Activated CD4-positive, alpha-beta T cell treated with anti-CD3 and anti-CD28 coated beads for 36 hours (primary cell): ENCODE results near the gene ENO3. TPM values are rescaled to one million over a fixed set of nuclear protein-coding genes. Genes with fewer than 3 reads are reported as not detected.
"Not testable (repeated sequence)": the region's sequence is repeated elsewhere in the genome, so short reads cannot be mapped to it uniquely, and the experiment has no call there.

Experiments
- ATAC-seq: fragments of 200-7000 bp; cut with Tn5 transposase; one replicate; pipeline ENCODE4 v1.10.0; 2021; ENCODE audit warnings: mild to moderate bottlenecking, moderate library complexity
- CTCF ChIA-PET: fragments of 350-600 bp; sonication (Branson Sonifier 250); formaldehyde crosslinking; loops from one replicate; lab custom pipeline; 2021; ENCODE audit warnings: antibody characterized with exemption; lab: Charles Lee
- POLR2A ChIA-PET: fragments of 350-600 bp; sonication (Branson Sonifier 250); formaldehyde crosslinking; loops from one replicate; lab custom pipeline; 2021; ENCODE audit warnings: antibody characterized with exemption, inconsistent platforms; lab: Charles Lee
- DNase-seq: peaks from one replicate; pipeline ENCODE4 v3.0.0-alpha.2; 2020
- H3K27ac Mint-ChIP-seq: one replicate; pipeline ENCODE4 v1.8.0; 2021; ENCODE audit warnings: mixed read lengths
- H3K27me3 Mint-ChIP-seq: one replicate; pipeline ENCODE4 v1.8.0; 2021; ENCODE audit warnings: mixed read lengths
- H3K36me3 Mint-ChIP-seq: one replicate; pipeline ENCODE4 v1.8.0; 2021; ENCODE audit warnings: low read depth, mixed read lengths
- H3K4me1 Mint-ChIP-seq: one replicate; pipeline ENCODE4 v1.8.0; 2021; ENCODE audit warnings: mixed read lengths
- H3K4me3 Mint-ChIP-seq: one replicate; pipeline ENCODE4 v1.8.0; 2021; ENCODE audit warnings: mild to moderate bottlenecking, moderate library complexity, mixed read lengths
- H3K9me3 Mint-ChIP-seq: one replicate; pipeline ENCODE4 v1.8.0; 2021; ENCODE audit warnings: low read depth, mixed read lengths
- intact Hi-C, 2 experiments: fragments of 100-400 bp; cut with DNase I in 1 of 2; cut with micrococcal nuclease in 1 of 2; formaldehyde crosslinking; loops; one replicate each; pipeline versions ENCODE4 v1.14.2 to v1.15.1; 2022 to 2024; cut with DNase I, micrococcal nuclease
- total RNA-seq, 2 experiments: library from RNA; stranded (reverse); gene quantifications; one replicate each; pipeline ENCODE4 v1.2.3, GENCODE V29; 2021

Gene ENO3
- total RNA-seq = 10 to 100 TPM; 32.0 to 32.9 TPM

DNA sequence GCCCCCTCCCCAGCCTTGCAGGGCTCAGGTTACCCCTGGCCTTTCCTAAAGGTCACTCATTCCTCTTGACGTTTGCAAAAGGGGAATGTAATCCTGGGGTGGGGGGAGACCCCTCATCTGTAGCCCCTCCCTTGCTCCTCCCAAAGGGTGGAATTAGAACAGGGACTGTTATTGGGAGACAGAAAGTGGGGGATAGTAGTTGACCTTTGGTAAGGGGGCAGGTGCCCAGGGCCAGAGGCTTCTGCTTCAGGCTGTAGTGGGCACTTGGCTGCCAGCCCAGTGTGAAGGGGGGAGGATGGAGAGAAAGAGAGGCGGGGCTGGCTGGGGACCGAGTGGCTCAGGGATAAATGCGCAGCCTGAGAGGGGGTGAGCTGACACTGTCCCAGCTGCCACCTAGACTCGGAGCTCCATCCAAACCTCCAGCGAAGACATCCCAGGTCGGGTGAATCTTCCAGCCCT is at the start of gene ENO3:
Gene ENO3 (plus strand): TSS at position 374 of the 459 bp plus-strand sequence. CDS start 711 bp downstream, outside the sequence.
- no peaks in the 10 kb centered on the region for H3K9me3 Mint-ChIP-seq
- H3K27me3 Mint-ChIP-seq = no peaks in the 10 kb centered on the region
- ATAC-seq (no peak), DNase-seq (no peak)
- H3K27ac Mint-ChIP-seq = peak within 1 kb of the TSS; percentile 94
- H3K36me3 Mint-ChIP-seq = peaks cover 25% of the 10 kb centered on the region
- intact Hi-C loops = loop anchor here in 1 of 2 experiments (1.0 kb wide), 2 partner anchors 37 to 128 kb away; partner anchors contain the start of genes CAMTA2 and ZFP3
- ChIA-PET CTCF (interaction anchor here (0.7 to 1.5 kb wide), 3 partner anchors 17 to 42 kb away, joined by 3 to 4 read pairs (median 3); partner anchors contain the start of gene SPAG7), POLR2A (interaction anchor here (0.5 to 9.2 kb wide), 5 partner anchors 8 to 227 kb away, joined by 3 to 80 read pairs (median 4); partner anchors contain the start of genes RNF167, SLC25A11 and SPAG7)
- H3K4me1 Mint-ChIP-seq = peaks cover 16% of the 10 kb centered on the region
- peak within 1 kb of the TSS; percentile 99 for H3K4me3 Mint-ChIP-seq

- no peaks in the 10 kb centered on the region for H3K9me3 Mint-ChIP-seq
- H3K4me3 Mint-ChIP-seq = peak overlapping the region; percentile 90
- intact Hi-C loops = loop anchor here (2.0 to 5.0 kb wide), 4 partner anchors 65 to 536 kb away; partner anchors contain the start of genes C1QBP (in 1 of the 2), GLTPD2 (in 1 of the 2), SPAG7 (in 1 of the 2) and VMO1 (in 1 of the 2)
- ChIA-PET POLR2A (no interaction called here), CTCF (interaction anchor here (0.7 to 1.2 kb wide), 4 partner anchors 65 to 165 kb away, joined by 3 read pairs; no protein-coding TSS in a partner anchor)
- H3K27me3 Mint-ChIP-seq = no peaks in the 10 kb centered on the region
- H3K4me1 Mint-ChIP-seq = peaks cover 26% of the 10 kb centered on the region
- DNase-seq (peak; percentile 42), ATAC-seq (no peak)
- no peak overlapping the region for H3K27ac Mint-ChIP-seq
- peaks cover 5% of the 10 kb centered on the region for H3K36me3 Mint-ChIP-seq
Observed at GRCh38 chr17:4901648-4902344, 49.1 kb upstream of the ENO3 start.

GRCh38 chr17:4902540-4902939 is 48.4 kb upstream of the ENO3 start:
- intact Hi-C loops = loop anchor here (2.0 to 5.0 kb wide), 4 partner anchors 64 to 535 kb away; partner anchors contain the start of genes C1QBP (in 1 of the 2), GLTPD2 (in 1 of the 2), SPAG7 (in 1 of the 2) and VMO1 (in 1 of the 2)
- Mint-ChIP-seq H3K36me3 (no peaks in the 10 kb centered on the region), H3K9me3 (no peaks in the 10 kb centered on the region), H3K4me1 (peaks cover 26% of the 10 kb centered on the region), H3K27ac (no peak overlapping the region), H3K4me3 (no peak overlapping the region), H3K27me3 (no peaks in the 10 kb centered on the region)
- ATAC-seq = no peak
- POLR2A ChIA-PET = no interaction called here
- CTCF ChIA-PET = interaction anchor here (0.7 to 1.7 kb wide), 9 partner anchors 12 to 335 kb away, joined by 3 to 5 read pairs (median 3); partner anchors contain the start of genes RNF167 and SLC25A11
- DNase-seq = no peak

GRCh38 chr17:4903051-4903818 is 47.7 kb upstream of the ENO3 start, which contains the start of gene CHRNE:
TSS of gene CHRNE (minus strand) at chr17:4903098. CDS start at chr17:4903063, 35 bp downstream.
- DNase-seq (peak; percentile 89), ATAC-seq (peak; percentile 44)
- H3K27ac Mint-ChIP-seq = peak within 1 kb of the TSS; percentile 72
- intact Hi-C loops = loop anchor here (1.0 to 5.0 kb wide), 6 partner anchors 37 to 534 kb away; partner anchors contain the start of genes SPAG7 (in 2 of the 2), C1QBP (in 1 of the 2), GLTPD2 (in 1 of the 2) and RNF167 (in 1 of the 2)
- H3K9me3 Mint-ChIP-seq = no peaks in the 10 kb centered on the region
- H3K27me3 Mint-ChIP-seq = no peaks in the 10 kb centered on the region
- no peaks in the 10 kb centered on the region for H3K36me3 Mint-ChIP-seq
- peak within 1 kb of the TSS; percentile 65 for H3K4me3 Mint-ChIP-seq
- CTCF ChIA-PET = interaction anchor here (0.6 to 1.7 kb wide), 18 partner anchors 13 to 710 kb away, joined by 3 to 7 read pairs (median 3); partner anchors contain the start of genes RNF167 and SLC25A11
- peaks cover 26% of the 10 kb centered on the region for H3K4me1 Mint-ChIP-seq
- POLR2A ChIA-PET = interaction anchor here (0.7 kb wide), 1 partner anchor 155 kb away, joined by 3 read pairs; no protein-coding TSS in a partner anchor

GRCh38 chr17:4906642-4907041 is 44.3 kb upstream of the ENO3 start:
- DNase-seq, H3K4me3 Mint-ChIP-seq, POLR2A ChIA-PET, H3K27me3 Mint-ChIP-seq, H3K9me3 Mint-ChIP-seq, ATAC-seq, CTCF ChIA-PET, H3K27ac Mint-ChIP-seq, H3K36me3 Mint-ChIP-seq: not testable (repeated sequence)
- intact Hi-C loops = loop anchor here in 1 of 2 experiments (5.0 kb wide), 2 partner anchors 36 to 156 kb away; partner anchors contain the start of genes RNF167 and SLC25A11
- peaks cover 17% of the 10 kb centered on the region for H3K4me1 Mint-ChIP-seq

DNA sequence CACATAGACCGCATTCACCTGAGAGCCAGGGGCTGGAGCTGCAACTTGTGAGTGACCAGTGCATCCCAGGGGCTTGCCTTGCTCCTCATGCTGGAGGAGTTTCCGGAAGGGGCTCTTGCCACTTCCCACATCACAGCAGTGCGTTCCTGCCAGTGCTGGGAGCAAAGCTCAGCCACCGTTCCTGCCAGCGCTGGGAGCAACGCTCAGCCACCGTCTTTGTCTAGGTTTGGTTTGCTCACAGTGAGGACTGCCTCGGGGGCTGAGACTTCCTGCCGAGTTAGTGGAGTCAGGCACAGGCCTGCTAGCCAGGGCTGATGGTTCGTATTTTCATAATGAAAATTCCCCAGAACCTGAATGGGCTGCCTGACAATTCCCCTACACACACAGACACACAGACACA is 42.6 kb upstream of the ENO3 start:
- ATAC-seq (peak; percentile 27), DNase-seq (peak; percentile 38)
- ChIA-PET CTCF (interaction anchor here (0.6 to 2.0 kb wide), 12 partner anchors 8 to 205 kb away, joined by 3 to 10 read pairs (median 4); partner anchors contain the start of genes C17orf107, ENO3, RNF167 and SLC25A11), POLR2A (interaction anchor here (0.6 kb wide), 1 partner anchor 405 kb away, joined by 4 read pairs; no protein-coding TSS in a partner anchor)
- Mint-ChIP-seq H3K4me3 (no peak overlapping the region), H3K27ac (no peak overlapping the region), H3K36me3 (no peaks in the 10 kb centered on the region), H3K9me3 (no peaks in the 10 kb centered on the region), H3K4me1 (peaks cover 4% of the 10 kb centered on the region), H3K27me3 (peaks cover 3% of the 10 kb centered on the region)
- intact Hi-C loops = loop anchor here in 1 of 2 experiments (5.0 kb wide), 2 partner anchors 34 to 154 kb away; partner anchors contain the start of genes RNF167 and SLC25A11

DNA sequence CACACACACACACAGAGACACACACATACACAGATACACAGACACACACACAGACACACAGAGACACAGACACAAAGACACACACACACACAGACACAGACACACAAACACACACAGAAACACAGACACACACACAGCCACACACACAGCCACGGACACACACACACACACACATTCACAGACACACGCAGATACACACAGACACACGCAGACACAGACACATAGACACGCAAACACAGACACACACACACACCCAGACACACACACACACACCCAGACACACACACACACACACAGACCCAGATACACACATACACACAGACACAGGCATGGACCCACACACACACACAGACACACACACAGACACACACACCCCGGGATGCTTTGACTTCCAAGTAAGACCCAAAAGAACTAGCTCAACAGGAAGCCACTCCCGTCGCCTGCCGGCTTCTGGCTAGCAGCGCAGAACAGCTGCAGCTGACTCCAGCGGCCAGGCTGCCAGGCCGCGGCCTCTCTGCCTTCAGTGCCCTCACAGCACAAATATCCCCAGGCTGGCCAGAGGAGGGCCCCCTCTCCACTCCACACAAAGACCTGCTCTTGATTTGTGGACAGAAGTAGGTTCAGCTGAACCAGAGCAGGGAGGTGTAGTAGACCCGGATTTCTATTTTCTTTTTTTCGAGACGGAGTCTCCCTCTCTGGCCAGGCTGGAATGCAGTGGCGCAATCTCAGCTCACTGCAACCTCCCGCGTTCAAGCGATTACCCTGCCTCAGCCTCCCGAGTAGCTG is 42.0 kb upstream of the ENO3 start:
- Mint-ChIP-seq H3K4me3 (no peak overlapping the region), H3K27ac (no peak overlapping the region), H3K9me3 (no peaks in the 10 kb centered on the region), H3K4me1 (no peaks in the 10 kb centered on the region), H3K27me3 (peaks cover 3% of the 10 kb centered on the region), H3K36me3 (no peaks in the 10 kb centered on the region)
- DNase-seq = peak; percentile 86
- CTCF ChIA-PET = interaction anchor here (0.6 to 2.0 kb wide), 24 partner anchors 9 to 342 kb away, joined by 3 to 10 read pairs (median 3); partner anchors contain the start of genes C17orf107, ENO3, RNF167 and SLC25A11
- intact Hi-C loops = loop anchor here (1.0 to 5.0 kb wide), 7 partner anchors 25 to 153 kb away; partner anchors contain the start of genes CAMTA2 (in 1 of the 2), INCA1 (in 1 of the 2), KIF1C (in 1 of the 2) and RNF167 (in 1 of the 2)
- POLR2A ChIA-PET = interaction anchor here (0.5 to 0.6 kb wide), 3 partner anchors 83 to 406 kb away, joined by 3 to 4 read pairs (median 3); no protein-coding TSS in a partner anchor
- ATAC-seq = peak; percentile 97

DNA sequence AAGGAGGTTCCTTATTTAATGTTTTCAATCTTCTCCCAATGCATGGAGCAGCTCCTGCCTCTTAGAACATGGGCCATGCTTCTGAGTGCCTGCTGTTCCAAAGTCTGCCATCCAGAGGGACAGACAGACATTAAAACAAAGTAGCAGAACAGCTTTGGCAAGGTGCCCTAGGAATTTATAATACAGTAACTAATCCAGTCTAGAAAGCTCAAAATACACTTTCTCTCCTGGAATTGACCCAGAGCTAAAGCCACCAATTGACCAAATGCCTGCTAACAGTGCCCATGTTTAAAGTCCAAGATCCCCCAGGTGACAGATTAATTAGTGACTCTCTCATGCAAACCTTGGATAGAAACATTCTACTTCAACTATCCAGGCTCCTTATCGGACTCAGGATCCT is 36.9 kb upstream of the ENO3 start:
- H3K9me3 Mint-ChIP-seq = no peaks in the 10 kb centered on the region
- H3K27me3 Mint-ChIP-seq = peaks cover 3% of the 10 kb centered on the region
- ATAC-seq (no peak), DNase-seq (no peak)
- POLR2A ChIA-PET = no interaction called here
- no peaks in the 10 kb centered on the region for H3K4me1 Mint-ChIP-seq
- H3K27ac Mint-ChIP-seq = no peak overlapping the region
- CTCF ChIA-PET = no interaction called here
- H3K4me3 Mint-ChIP-seq = no peak overlapping the region
- intact Hi-C loops = no loop called here
- H3K36me3 Mint-ChIP-seq = no peaks in the 10 kb centered on the region

- ATAC-seq, H3K36me3 Mint-ChIP-seq, POLR2A ChIA-PET, H3K27me3 Mint-ChIP-seq, H3K27ac Mint-ChIP-seq, DNase-seq, intact Hi-C loops, CTCF ChIA-PET, H3K4me3 Mint-ChIP-seq, H3K9me3 Mint-ChIP-seq, H3K4me1 Mint-ChIP-seq: not testable (repeated sequence)
Observed at GRCh38 chr17:4914551-4914950, 36.4 kb upstream of the ENO3 start.
